Body of pancreas (tissue), 4 donors: ENCODE data around the gene CHM.

Experiments used
- CTCF ChIP-seq, 7 experiments: fragments of 450-650 bp in 4 of 7; fragments of 200-600 bp in 3 of 7; sonication (generic) in 3 of 7; IDR thresholded peaks; one replicate each; pipeline ENCODE4 v1.5.1; 2016 to 2019; ENCODE audit warnings: antibody characterized with exemption in 7 of 7
- POLR2A ChIP-seq, 3 donors: fragments of 450-650 bp; IDR thresholded peaks; one replicate each; pipeline ENCODE4 v1.6.1; 2016; ENCODE audit warnings: antibody characterized with exemption in 3 of 3, mild to moderate bottlenecking in 2 of 3

DNA sequence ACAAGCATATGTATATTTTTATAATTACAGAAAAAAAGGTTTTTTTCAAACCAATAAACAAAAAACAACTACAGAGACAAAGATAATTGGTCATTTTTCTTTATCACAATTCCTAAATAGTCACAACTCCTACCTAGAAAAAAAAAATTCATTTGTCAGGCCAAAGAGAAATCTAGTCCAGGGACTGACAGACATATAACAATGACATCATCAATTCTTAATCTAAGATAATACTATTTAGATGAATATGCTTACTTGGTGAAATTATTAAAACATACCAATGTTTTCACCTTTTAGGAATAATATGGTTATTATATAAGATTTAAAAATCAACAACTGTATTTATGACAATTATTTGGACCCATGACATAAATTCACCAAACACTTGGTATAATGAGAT, 48.4 kb downstream of the CHM start:
- TF ChIP-seq CTCF (IDR thresholded peaks at IDR 0.05) (no peak), POLR2A (IDR thresholded peaks at IDR 0.05) (no peak)
